HepG2 (cell line): Measurements from ENCODE around the gene ATP12A. TPM values are rescaled to one million over a fixed set of nuclear protein-coding genes. Genes with fewer than 3 reads are reported as not detected.
A peak's percentile ranks its signal among the peaks of the same experiment; 100 is the strongest.

Experiments
- ATAC-seq: fragments of 200-7000 bp; cut with Tn5 transposase; 3 replicates; pipeline ENCODE4 v1.9.1; 2020; ENCODE audit warnings: mild to moderate bottlenecking, moderate library complexity
- BruUV-seq: library from RNA; stranded (reverse); fragments of 400-500 nt; replicated peaks from 2 replicates; lab custom pipeline; 2021; lab: Mats Ljungman, UMichigan
- CTCF ChIA-PET: fragments of 300-600 bp; formaldehyde crosslinking; extraction: SDS; loops from one replicate; lab custom pipeline; 2021; ENCODE audit warnings: low total read pairs, inconsistent platforms, low intra/inter-chr PET ratio; lab: Yijun Ruan, JAX
- POLR2A ChIA-PET: fragments of 350-600 bp; sonication (Branson Sonifier 250); formaldehyde crosslinking; loops from one replicate; lab custom pipeline; 2020; ENCODE audit warnings: antibody characterized with exemption, inconsistent platforms; lab: Yijun Ruan, JAX
- DNase-seq: peaks from one replicate; pipeline ENCODE4 v3.0.0-alpha.2; 2015; ENCODE audit warnings: low spot score
- FAIRE-seq: peaks from 3 replicates; lab custom pipeline; 2011; peaks lifted over from hg19 to GRCh38; lab: Jason Lieb, UNC
- H2AFZ ChIP-seq: one replicate; pipeline ENCODE4 v1.6.1; 2011; ENCODE audit warnings: low read length, inconsistent platforms
- H3K27ac ChIP-seq: fragments of 300-600 bp; 3 replicates; pipeline ENCODE4 v1.8.0; 2011; ENCODE audit warnings: mixed run types, mild to moderate bottlenecking, mixed read lengths, low read length, inconsistent platforms; ENCODE audit not compliant: insufficient read depth; ENCODE audit errors: extremely low read length
- H3K27me3 ChIP-seq, 2 experiments: fragments of 200-600 bp in 1 of 2; 2 replicates in 1 of 2; 3 replicates in 1 of 2; pipeline versions ENCODE4 v1.6.0 to v1.8.0; 2011; ENCODE audit warnings: low read length in 2 of 2, mild to moderate bottlenecking in 2 of 2, moderate library complexity in 2 of 2, inconsistent platforms in 1 of 2; ENCODE audit not compliant: insufficient read depth in 2 of 2, control insufficient read depth in 1 of 2
- H3K36me3 ChIP-seq, 2 experiments: fragments of 200-600 bp in 1 of 2; replicated peaks in 1 of 2; 2 replicates in 1 of 2; 3 replicates in 1 of 2; pipeline versions ENCODE4 v1.5.1 to v1.8.0; 2011; ENCODE audit warnings: low read length in 2 of 2, inconsistent platforms in 1 of 2; ENCODE audit not compliant: insufficient read depth in 2 of 2, control insufficient read depth in 1 of 2
- H3K4me1 ChIP-seq: 2 replicates; pipeline ENCODE4 v1.5.1; 2012; ENCODE audit warnings: low read length, inconsistent platforms; ENCODE audit not compliant: insufficient read depth
- H3K4me2 ChIP-seq: 2 replicates; pipeline ENCODE4 v1.6.0; 2011; ENCODE audit warnings: low read depth, low read length, inconsistent platforms
- H3K4me3 ChIP-seq, 3 experiments: fragments of 200-600 bp in 1 of 3; sonication (generic), shearing (Covaris generic) in 1 of 3; replicated peaks in 1 of 3; 2 replicates each; pipeline ENCODE4 v1.5.1; 2011 to 2016; ENCODE audit warnings: low read length in 3 of 3, inconsistent platforms in 2 of 3, low read depth in 2 of 3, mild to moderate bottlenecking in 2 of 3, control low read depth in 1 of 3, mixed read lengths in 1 of 3; ENCODE audit not compliant: insufficient read depth in 1 of 3
- H3K79me2 ChIP-seq: one replicate; pipeline ENCODE4 v1.6.1; 2011; ENCODE audit warnings: low read length, inconsistent platforms; ENCODE audit not compliant: insufficient read depth
- H3K9ac ChIP-seq: 2 replicates; pipeline ENCODE4 v1.6.0; 2011; ENCODE audit warnings: mild to moderate bottlenecking, low read depth, low read length, inconsistent platforms; ENCODE audit not compliant: insufficient read depth
- H3K9me3 ChIP-seq: 2 replicates; pipeline ENCODE4 v1.5.1; 2012; ENCODE audit warnings: mild to moderate bottlenecking, low read length
- H4K20me1 ChIP-seq: 2 replicates; pipeline ENCODE4 v1.6.0; 2011; ENCODE audit warnings: inconsistent platforms, mild to moderate bottlenecking, low read length, moderate library complexity; ENCODE audit not compliant: insufficient read depth
- ARID5B ChIP-seq: IDR thresholded peaks from 2 replicates; pipeline ENCODE4 v1.4.0; 2020; ENCODE audit warnings: mild to moderate bottlenecking, missing genetic modification reagents
- BCL6 ChIP-seq: IDR thresholded peaks from 2 replicates; pipeline ENCODE4 v1.6.1; 2016; ENCODE audit warnings: missing genetic modification reagents, missing compliant biosample characterization
- GABPB1 ChIP-seq: IDR thresholded peaks from 2 replicates; pipeline ENCODE4 v1.6.1; 2016; ENCODE audit warnings: mild to moderate bottlenecking, missing genetic modification reagents, moderate library complexity, missing compliant biosample characterization
- HIVEP1 ChIP-seq: sonication (generic); formaldehyde crosslinking; IDR thresholded peaks from 2 replicates; pipeline ENCODE4 v1.4.0; 2020; ENCODE audit warnings: mild to moderate bottlenecking, missing genetic modification reagents
- NFE2L2 ChIP-seq: fragments of 150-350 bp; IDR thresholded peaks from 2 replicates; pipeline ENCODE4 v1.6.1; 2014; ENCODE audit warnings: low read length
- NFIB ChIP-seq: sonication (generic); formaldehyde crosslinking; IDR thresholded peaks from 2 replicates; pipeline ENCODE4 v1.9.0; 2021; ENCODE audit warnings: missing genetic modification reagents, mild to moderate bottlenecking, borderline replicate concordance
- NR2F6 ChIP-seq, 2 experiments: IDR thresholded peaks; 2 replicates each; pipeline ENCODE4 v1.6.1; 2016; ENCODE audit warnings: antibody characterized with exemption in 1 of 2, mild to moderate bottlenecking in 1 of 2
- POLR2AphosphoS2 ChIP-seq: IDR thresholded peaks from 2 replicates; pipeline ENCODE4 v1.6.1; 2011; ENCODE audit warnings: low read depth, low read length, improper control_type of control experiment
- PPARG ChIP-seq: conservative IDR thresholded peaks from 2 replicates; pipeline ENCODE4 v1.6.1; 2016; ENCODE audit warnings: missing biosample characterization, missing genetic modification reagents
- RARA ChIP-seq: IDR thresholded peaks from 2 replicates; pipeline ENCODE4 v1.6.1; 2016; ENCODE audit warnings: missing genetic modification reagents, missing compliant biosample characterization
- SOX6 ChIP-seq, 2 experiments: fragments of 450-650 bp in 1 of 2; sonication (generic) in 1 of 2; formaldehyde crosslinking in 1 of 2; IDR thresholded peaks; 2 replicates each; pipeline versions ENCODE4 v1.4.0 to v1.6.1; 2017 to 2020; ENCODE audit warnings: antibody characterized with exemption in 1 of 2, mild to moderate bottlenecking in 1 of 2, missing genetic modification reagents in 1 of 2
- ZBTB20 ChIP-seq: sonication (generic); formaldehyde crosslinking; IDR thresholded peaks from 2 replicates; pipeline ENCODE4 v1.8.1; 2023; ENCODE audit warnings: missing genetic modification reagents, low read depth, mild to moderate bottlenecking, borderline replicate concordance
- ZNF24 ChIP-seq: fragments of 450-650 bp; IDR thresholded peaks from 2 replicates; pipeline ENCODE4 v1.6.1; 2017; ENCODE audit warnings: antibody characterized with exemption, mild to moderate bottlenecking
- ZNF263 ChIP-seq: sonication (generic); formaldehyde crosslinking; IDR thresholded peaks from 2 replicates; pipeline ENCODE4 v1.4.0; 2020; ENCODE audit warnings: missing genetic modification reagents
- ZNF354B ChIP-seq: sonication (generic); formaldehyde crosslinking; IDR thresholded peaks from 2 replicates; pipeline ENCODE4 v1.8.0; 2022; ENCODE audit warnings: mild to moderate bottlenecking, missing genetic modification reagents
- ZNF644 ChIP-seq: IDR thresholded peaks from 2 replicates; pipeline ENCODE4 v1.6.1; 2016; ENCODE audit warnings: low read depth
- WGBS: methylation state at CpG from one replicate; pipeline ENCODE4 v1.1.6; 2017; ENCODE audit warnings: low lambda C conversion rate; 5-methylcytosine and 5-hydroxymethylcytosine counted together
- in situ Hi-C: cut with HindIII; loops from 2 replicates; pipeline ENCODE4 v1.10.0; 2017; ENCODE audit warnings: low pct_unique_long_range_greater_than_20kb; ENCODE audit not compliant: extremely low pct_ligation_motif_present
- intact Hi-C: fragments of 100-400 bp; cut with micrococcal nuclease; formaldehyde crosslinking; loops from one replicate; pipeline ENCODE4 v1.10.0; 2022; ENCODE audit not compliant: unreplicated experiment
- polyA plus RNA-seq, 8 experiments: library from polyadenylated mRNA; depleted of rRNA in 3 of 8; stranded (reverse) in 7 of 8; unstranded in 1 of 8; fragments of >200 nt; fragmentation: Illumina TruSeq in 4 of 8; extraction: Trizol in 4 of 8; gene quantifications; 2 replicates each; pipeline versions ENCODE4 v1.2.1 to v1.2.3, GENCODE V29; 2011 to 2016; ENCODE audit warnings: low read depth in 4 of 8, missing spikeins in 1 of 8, mixed read lengths in 1 of 8; ENCODE audit not compliant: insufficient read depth in 1 of 8
- total RNA-seq, 5 experiments: library from RNA; depleted of rRNA; stranded (reverse); fragments of >200 nt; fragmentation: Illumina TruSeq; extraction: Trizol; gene quantifications; 2 replicates each; pipeline ENCODE4 v1.2.3, GENCODE V29; 2016; ENCODE audit warnings: low read depth in 1 of 5

ATP12A gene
- total and polyA plus RNA-seq, 2 of the 13 experiments (the other 11 are each of a cell fraction or from before 2014, with no cell fraction given): not detected

GRCh38 chr13:24682353-24682752, 2.1 kb downstream of the ATP12A start (continued):
- TF ChIP-seq ZNF263 (no peak), NFIB (CRISPR knock-in tag) (no peak), POLR2AphosphoS2 (no peak)
- TF ChIP-seq, all 625 proteins: peak for 0

GRCh38 chr13:24683351-24683750, 3.1 kb downstream of the ATP12A start:
- peak; percentile 83 for ATAC-seq
- Histone ChIP-seq H3K4me2 (peak overlapping the region; percentile 34; the same call in 1 of the 2 replicates), H3K27me3 (peaks cover 4 to 39% of the 10 kb centered on the region in 2 experiments; a peak in 4 of 5 replicates), H3K4me1 (peaks cover 18% of the 10 kb centered on the region), H3K27ac (no peak overlapping the region), H4K20me1 (no peaks in the 10 kb centered on the region), H3K9ac (no peak overlapping the region), H3K36me3 (no peaks in the 10 kb centered on the region), H3K4me3 (no peak overlapping the region), H3K9me3 (no peaks in the 10 kb centered on the region), H2AFZ (no peak overlapping the region), H3K79me2 (no peaks in the 10 kb centered on the region)
- 5% methylated on average over 4 of the region's 5 CpGs for WGBS
- peak; percentile 18 for FAIRE-seq
- no TSS peak for BruUV-seq
- DNase-seq: peak; percentile 8
- in situ Hi-C loops: no loop called here
- intact Hi-C loops: loop anchor here (5.0 kb wide), 1 partner anchor 44 kb away; no protein-coding TSS in a partner anchor
- POLR2A ChIA-PET: no interaction called here
- CTCF ChIA-PET: interaction anchor here (1.2 to 1.6 kb wide), 2 partner anchors 45 to 285 kb away, joined by 3 to 10 read pairs; no protein-coding TSS in a partner anchor
- TF ChIP-seq ZNF354B (no peak), NFE2L2 (no peak), ZNF24 (no peak), NR2F6 (IDR thresholded peaks at IDR 0.05) (no peak), NR2F6 (CRISPR knock-in tag; IDR thresholded peaks at IDR 0.05) (no peak), HIVEP1 (CRISPR knock-in tag) (no peak), BCL6 (CRISPR knock-in tag) (peak; percentile 99), GABPB1 (CRISPR knock-in tag) (0 out of 2 replicates have a peak, but pooled peaks have one; percentile 3), ZBTB20 (no peak), PPARG (CRISPR knock-in tag) (no peak), ZNF644 (CRISPR knock-in tag) (no peak), SOX6 (IDR thresholded peaks at IDR 0.05) (no peak), SOX6 (CRISPR knock-in tag; IDR thresholded peaks at IDR 0.05) (peak; percentile 27; the same call in 1 of the 2 replicates), ARID5B (peak; percentile 12; the same call in 1 of the 2 replicates), RARA (CRISPR knock-in tag) (peak; percentile 18; the same call in 1 of the 2 replicates)
